Fibroblast of peridontal ligament (primary cell): Measurements from ENCODE around the gene WWC1.
"Not testable (repeated sequence)": the region's sequence is repeated elsewhere in the genome, so short reads cannot be mapped to it uniquely, and the experiment has no call there.

Experiments used
- DNase-seq: peaks from one replicate; pipeline ENCODE4 v3.0.0-alpha.2; 2010; ENCODE audit errors: extremely low read depth

Gene WWC1

GRCh38 chr5:168308976-168309598 lies 17.6 kb downstream of the WWC1 start:
- DNase-seq = no peak

DNA sequence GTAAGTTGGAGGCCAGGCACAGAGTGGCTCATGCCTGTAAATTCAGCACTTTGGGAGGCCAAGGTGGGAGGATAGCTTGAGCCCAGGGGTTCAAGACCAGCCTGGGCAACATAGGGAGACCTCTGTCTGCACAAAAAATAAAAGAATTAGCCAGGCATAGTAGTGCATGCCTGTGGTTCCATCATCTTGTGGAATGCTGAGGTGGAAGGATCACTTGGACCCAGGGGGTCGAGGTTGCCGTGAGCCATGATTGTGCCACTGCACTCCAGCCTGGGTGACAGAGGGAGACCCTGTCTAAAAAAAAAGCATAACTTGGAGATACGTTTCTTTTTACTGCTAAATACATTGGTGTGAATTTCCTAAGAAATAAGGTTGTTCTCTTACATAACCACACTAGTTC lies 19.1 kb downstream of the WWC1 start:
- DNase-seq = not testable (repeated sequence)

DNA sequence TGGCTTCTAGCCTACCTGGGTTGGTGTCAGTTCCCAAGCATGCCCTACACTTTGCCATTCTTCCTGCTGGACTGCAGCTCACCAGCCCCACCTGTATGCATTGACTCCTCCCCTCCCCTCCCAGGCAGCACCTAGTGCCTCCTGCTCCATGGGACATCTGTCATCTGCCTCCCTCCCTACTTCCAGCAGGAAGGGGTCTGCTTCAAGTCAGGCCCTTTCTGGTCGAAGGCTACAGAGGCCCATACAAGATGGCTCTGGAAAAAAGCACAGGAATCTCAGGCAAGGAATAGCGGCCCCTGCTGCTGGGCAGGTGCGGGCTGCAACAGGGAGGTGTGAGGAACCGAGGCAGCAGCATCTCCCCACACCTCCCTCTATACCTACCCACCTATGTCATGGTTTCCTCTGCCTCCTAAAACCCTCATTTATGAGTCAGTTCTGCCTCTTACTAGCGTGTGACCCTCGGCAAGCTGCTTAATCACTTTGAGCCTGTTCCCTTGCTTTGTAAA lies 19.7 kb downstream of the WWC1 start:
- no peak for DNase-seq

- DNase-seq = no peak
These were observed 21.3 kb downstream of the WWC1 start for GRCh38 chr5:168312606-168313295.

DNA sequence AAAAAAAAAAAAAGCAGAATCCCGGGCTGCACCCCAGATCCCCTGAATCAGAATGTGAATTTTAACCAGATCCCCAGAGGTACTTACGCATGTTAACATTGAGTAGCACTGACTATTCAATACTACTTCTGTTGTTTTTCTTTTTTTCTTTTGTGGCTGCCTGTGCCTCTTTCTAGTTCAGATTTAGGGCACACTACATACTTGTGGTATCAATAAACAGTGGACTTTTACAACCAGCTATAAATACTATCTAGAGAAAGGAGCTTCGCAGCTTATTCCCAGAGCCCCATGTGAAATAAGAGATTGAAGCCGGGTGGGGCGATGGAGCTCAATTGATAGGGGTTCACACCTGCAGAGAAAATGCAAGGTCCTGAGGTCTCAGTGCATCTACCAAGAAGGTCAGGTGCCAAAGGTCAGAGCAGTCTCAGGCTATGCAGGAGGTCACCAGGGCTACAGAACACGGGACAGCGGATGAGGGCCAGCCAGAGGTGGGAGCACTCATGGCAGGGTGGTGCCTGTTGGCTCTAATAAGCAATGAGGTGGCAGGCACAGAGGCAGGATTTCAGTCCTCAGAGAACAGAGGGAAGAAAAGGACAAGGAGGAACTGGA lies 22.3 kb downstream of the WWC1 start:
- DNase-seq = peak; percentile 57

GRCh38 chr5:168314735-168315411 lies 23.4 kb downstream of the WWC1 start:
- peak; percentile 98 for DNase-seq

GRCh38 chr5:168315416-168316138 lies 24.1 kb downstream of the WWC1 start:
- no peak for DNase-seq

DNA sequence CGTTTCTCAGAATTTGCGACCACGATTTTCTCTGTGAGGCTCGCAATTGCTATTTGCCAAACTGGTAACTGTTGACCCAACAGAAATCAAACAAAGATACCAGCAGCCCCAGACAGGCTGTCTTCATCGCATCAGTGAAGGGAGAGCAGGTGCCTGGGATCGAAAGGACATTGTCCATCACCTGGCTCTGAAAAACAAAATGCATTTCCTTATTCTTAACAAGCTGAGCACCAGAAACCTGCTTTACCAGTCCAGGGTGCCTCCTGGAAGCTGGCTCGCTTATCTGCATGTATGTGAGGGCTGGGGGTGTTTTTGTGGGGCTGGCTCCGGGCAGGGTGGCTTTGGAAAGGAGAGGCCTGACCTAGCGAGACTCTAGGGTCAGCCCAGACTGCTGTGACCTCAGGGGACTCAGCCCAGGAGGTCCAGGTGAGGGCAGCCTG lies 24.7 kb downstream of the WWC1 start:
- DNase-seq = no peak

DNA sequence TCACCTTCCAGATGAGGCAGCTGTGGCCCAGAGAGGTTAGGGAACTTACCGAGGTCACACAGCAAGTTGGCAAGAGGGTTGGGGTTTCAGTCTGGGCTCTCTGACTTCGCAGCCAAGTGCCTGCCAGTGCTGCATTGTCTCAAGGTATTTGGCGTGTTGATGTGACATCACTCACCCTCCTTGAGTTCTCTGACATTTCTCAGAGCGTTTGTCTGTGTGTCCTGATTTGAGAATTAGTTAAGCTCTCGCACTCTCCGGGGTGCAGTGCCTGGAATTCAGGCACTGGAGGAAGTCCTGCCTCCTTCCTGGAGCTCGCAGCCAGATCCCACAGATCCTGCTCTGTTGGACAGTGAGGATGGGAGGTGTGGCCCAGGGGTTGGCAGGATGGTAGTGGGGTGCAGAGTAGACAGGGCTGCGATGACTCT lies 25.7 kb downstream of the WWC1 start:
- DNase-seq = no peak

DNA sequence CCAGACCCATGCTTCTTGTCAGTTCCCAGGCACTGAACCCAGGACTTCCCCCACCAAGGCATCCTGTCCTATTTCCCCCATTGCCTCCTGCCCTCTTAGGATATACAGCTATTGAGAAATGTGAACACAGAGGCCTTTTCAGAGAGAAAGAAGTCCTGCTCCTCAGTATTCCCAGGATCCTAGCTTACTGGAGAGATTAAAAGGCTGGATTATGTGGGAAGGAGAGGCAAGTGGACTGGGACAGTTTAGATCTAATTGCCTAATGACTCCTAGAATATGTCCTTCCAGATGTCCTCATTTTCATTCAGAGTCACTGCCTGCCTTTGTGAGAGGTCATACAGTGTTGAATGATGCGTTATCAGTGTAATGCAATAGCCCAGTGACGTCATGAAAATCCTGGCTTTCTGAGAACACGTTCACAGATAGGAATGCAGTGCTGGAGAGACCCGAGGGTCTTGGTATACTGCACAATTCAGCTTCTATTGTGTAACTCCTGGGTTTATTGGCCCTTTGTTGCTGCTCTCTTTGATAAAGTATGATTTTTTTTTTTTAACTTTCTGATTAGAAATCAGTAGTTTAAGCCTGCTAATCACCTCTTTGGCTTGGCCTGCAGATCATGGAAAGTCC lies 26.2 kb downstream of the WWC1 start:
- peak; percentile 99 for DNase-seq

- DNase-seq = no peak
These were observed 26.8 kb downstream of the WWC1 start for GRCh38 chr5:168318240-168318639.

- DNase-seq = no peak
These were observed 28.3 kb downstream of the WWC1 start for GRCh38 chr5:168319774-168320173.

DNA sequence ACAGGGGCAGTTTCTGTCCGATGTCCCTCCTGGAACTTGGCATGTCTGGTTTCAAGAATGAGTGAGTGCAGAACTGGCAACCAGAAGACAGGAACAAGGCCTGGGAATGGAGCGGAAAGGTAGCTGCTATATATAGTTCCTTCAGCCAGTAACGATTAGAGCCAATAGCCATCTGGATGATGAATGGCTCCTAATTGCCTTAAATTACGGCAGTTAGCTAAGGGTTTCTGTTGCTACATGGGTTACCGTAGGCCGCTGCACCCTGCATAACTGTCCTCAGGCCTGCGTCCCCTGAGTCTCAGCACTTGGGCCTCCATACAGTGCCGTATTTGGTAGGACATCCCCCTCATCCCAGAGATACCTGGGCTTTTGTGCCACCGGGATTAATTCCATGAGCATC lies 29.4 kb downstream of the WWC1 start:
- DNase-seq = no peak

- DNase-seq = no peak
These were observed 33.6 kb downstream of the WWC1 start for GRCh38 chr5:168324859-168325630.

DNA sequence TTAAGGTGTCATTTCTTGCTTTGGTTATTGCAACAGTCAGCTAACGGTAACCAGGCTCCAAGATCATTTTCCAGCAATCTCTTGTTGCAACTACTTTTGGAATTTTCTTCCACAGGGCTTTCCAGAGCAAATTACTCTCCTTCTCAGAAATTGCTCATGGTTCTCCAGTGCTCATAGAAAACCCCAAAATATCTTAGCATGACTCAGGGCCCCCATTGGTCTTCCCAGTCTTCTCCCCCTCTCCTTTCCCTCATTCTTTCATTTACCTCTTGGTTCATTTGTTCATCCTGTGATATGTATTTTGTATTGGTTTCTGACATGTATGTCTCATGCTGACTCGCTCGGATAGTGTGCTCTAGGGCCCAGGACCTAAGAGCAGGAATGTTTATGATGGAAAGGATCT lies 35.6 kb downstream of the WWC1 start:
- DNase-seq = peak; percentile 75

- no peak for DNase-seq
These were observed 36.0 kb downstream of the WWC1 start for GRCh38 chr5:168327451-168327850.

DNA sequence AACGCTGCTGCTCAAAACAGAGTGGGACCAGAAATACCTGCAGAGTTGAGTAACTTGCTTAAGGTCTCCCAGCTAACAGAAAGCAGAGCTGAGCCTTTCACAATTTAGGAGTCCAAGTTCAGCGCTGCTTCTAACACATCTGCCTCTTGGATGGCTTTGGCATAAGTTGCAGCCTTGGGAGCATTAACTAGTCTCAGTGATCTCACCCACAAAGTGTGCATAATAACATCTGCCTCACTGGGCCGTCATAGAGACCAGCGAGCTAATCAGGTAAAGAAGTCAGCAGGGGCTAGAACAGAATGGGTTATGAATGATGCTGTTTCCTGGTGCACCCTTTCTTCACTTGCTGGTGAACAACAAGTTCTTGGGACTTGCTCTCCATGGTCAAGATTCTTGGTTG lies 36.5 kb downstream of the WWC1 start:
- peak; percentile 61 for DNase-seq

DNA sequence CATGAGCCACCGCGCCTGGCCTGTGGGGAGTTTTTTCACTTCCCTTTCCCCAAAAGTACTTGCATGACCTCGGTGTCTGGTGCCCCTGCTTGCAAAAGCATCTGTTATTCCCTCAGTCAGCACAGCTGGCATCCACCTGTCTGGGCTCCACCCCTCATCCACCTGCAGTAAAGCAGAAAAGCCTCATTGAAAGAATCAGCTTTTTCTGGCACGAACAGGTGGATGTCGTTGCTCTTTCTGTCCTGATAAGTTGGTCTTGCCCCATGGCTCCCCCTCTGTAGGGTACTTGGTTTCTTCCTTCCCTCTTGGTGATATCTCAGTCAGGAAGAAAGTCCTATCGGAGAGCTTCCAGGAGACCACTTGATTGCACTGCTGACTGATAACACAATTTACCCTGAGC lies 37.4 kb downstream of the WWC1 start:
- no peak for DNase-seq

GRCh38 chr5:168329302-168329701 lies 37.9 kb downstream of the WWC1 start:
- DNase-seq = no peak

DNA sequence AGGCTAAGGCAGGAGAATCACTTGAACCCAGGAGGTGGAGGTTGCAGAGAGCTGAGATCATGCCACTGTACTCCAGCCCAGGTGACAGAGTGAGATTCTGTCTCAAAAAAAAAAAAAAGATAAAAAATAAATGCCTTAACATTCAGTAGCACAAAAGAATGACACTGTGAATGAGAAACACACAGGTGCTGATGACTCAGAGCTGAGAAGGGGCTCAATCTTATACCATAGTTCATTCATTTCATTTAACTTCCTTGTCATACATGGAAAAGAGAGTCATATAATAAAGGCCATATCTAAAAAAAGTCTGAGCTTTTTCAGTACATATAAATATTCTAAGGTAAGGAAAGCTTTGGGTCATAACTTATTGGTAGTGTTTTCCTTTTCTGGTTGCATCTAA lies 40.6 kb downstream of the WWC1 start:
- DNase-seq = no peak

DNA sequence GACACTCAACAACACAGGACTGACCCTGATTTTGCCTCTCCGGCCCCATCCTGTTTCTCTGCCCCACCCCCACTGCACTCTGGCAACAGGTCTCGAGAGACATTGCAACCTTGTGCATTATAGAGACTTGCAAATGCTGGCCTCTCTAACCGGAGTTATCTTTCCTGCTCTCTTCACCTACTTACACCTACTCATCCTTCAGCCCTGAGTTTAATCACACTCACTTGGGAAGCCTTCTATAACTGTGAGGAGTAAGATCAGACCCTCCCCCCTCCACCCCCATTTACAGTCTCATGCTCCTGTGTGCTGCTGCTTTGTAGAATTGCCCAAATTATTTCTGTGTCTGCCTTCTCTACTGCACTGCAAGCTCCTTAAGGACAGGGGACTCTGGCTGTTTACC lies 42.8 kb downstream of the WWC1 start:
- DNase-seq = no peak
